Colon (tissue), 2 donors: Measurements from ENCODE around the gene SLC16A7.
A peak's percentile ranks its signal among the peaks of the same experiment; 100 is the strongest.

Source experiments
- FAIRE-seq: peaks from 2 replicates; lab custom pipeline; 2012; peaks lifted over from hg19 to GRCh38; lab: Jason Lieb, UNC
- donor health status: control.
- donor health status: control.

The SLC16A7 gene

GRCh38 chr12:59668674-59669073, 72.8 kb downstream of the SLC16A7 start:
- FAIRE-seq, result no peak

- no peak for FAIRE-seq
Measured at GRCh38 chr12:59672273-59672672, 76.4 kb downstream of the SLC16A7 start.

GRCh38 chr12:59675461-59675860, 79.6 kb downstream of the SLC16A7 start:
- no peak for FAIRE-seq

GRCh38 chr12:59677857-59678256, 82.0 kb downstream of the SLC16A7 start:
- FAIRE-seq, result no peak

GRCh38 chr12:59678759-59679411, 83.1 kb downstream of the SLC16A7 start:
- FAIRE-seq, result no peak

- FAIRE-seq, result no peak
Measured at GRCh38 chr12:59689776-59690175, 93.9 kb downstream of the SLC16A7 start.

GRCh38 chr12:59695379-59695778, 99.5 kb downstream of the SLC16A7 start:
- no peak for FAIRE-seq

GRCh38 chr12:59698600-59698999, 102.8 kb downstream of the SLC16A7 start:
- FAIRE-seq, result peak; percentile 75

GRCh38 chr12:59699421-59700152, 103.8 kb downstream of the SLC16A7 start:
- FAIRE-seq, result no peak

GRCh38 chr12:59700153-59700450, 104.3 kb downstream of the SLC16A7 start:
- no peak for FAIRE-seq

- FAIRE-seq, result no peak
Measured at GRCh38 chr12:59708064-59708463, 112.2 kb downstream of the SLC16A7 start.

- FAIRE-seq, result no peak
Measured at GRCh38 chr12:59708484-59708883, 112.7 kb downstream of the SLC16A7 start.

GRCh38 chr12:59710004-59710628, 114.3 kb downstream of the SLC16A7 start:
- no peak for FAIRE-seq

GRCh38 chr12:59710964-59711363, 115.1 kb downstream of the SLC16A7 start:
- no peak for FAIRE-seq

GRCh38 chr12:59715434-59715833, 119.6 kb downstream of the SLC16A7 start:
- FAIRE-seq, result no peak

- no peak for FAIRE-seq
Measured at GRCh38 chr12:59716043-59716442, 120.2 kb downstream of the SLC16A7 start.

GRCh38 chr12:59717436-59717835, 121.6 kb downstream of the SLC16A7 start:
- no peak for FAIRE-seq

- FAIRE-seq, result no peak
Measured at GRCh38 chr12:59719701-59720100, 123.9 kb downstream of the SLC16A7 start.

GRCh38 chr12:59723520-59723919, 127.7 kb downstream of the SLC16A7 start:
- FAIRE-seq, result no peak

- no peak for FAIRE-seq
Measured at GRCh38 chr12:59724011-59724695, 128.3 kb downstream of the SLC16A7 start.

GRCh38 chr12:59733200-59733599, 137.4 kb downstream of the SLC16A7 start:
- no peak for FAIRE-seq

GRCh38 chr12:59734371-59734770, 138.5 kb downstream of the SLC16A7 start:
- no peak for FAIRE-seq

- FAIRE-seq, result no peak
Measured at GRCh38 chr12:59735231-59735630, 139.4 kb downstream of the SLC16A7 start.
